ENCODE results near the gene SDHAF1.
A peak's percentile ranks its signal among the peaks of the same experiment; 100 is the strongest.
"Not testable (repeated sequence)": the region's sequence is repeated elsewhere in the genome, so short reads cannot be mapped to it uniquely, and the experiment has no call there.

The SDHAF1 gene
- 5.2 to 8.5 (median 7.4) reads per million in 4 donors for total RNA-seq

DNA sequence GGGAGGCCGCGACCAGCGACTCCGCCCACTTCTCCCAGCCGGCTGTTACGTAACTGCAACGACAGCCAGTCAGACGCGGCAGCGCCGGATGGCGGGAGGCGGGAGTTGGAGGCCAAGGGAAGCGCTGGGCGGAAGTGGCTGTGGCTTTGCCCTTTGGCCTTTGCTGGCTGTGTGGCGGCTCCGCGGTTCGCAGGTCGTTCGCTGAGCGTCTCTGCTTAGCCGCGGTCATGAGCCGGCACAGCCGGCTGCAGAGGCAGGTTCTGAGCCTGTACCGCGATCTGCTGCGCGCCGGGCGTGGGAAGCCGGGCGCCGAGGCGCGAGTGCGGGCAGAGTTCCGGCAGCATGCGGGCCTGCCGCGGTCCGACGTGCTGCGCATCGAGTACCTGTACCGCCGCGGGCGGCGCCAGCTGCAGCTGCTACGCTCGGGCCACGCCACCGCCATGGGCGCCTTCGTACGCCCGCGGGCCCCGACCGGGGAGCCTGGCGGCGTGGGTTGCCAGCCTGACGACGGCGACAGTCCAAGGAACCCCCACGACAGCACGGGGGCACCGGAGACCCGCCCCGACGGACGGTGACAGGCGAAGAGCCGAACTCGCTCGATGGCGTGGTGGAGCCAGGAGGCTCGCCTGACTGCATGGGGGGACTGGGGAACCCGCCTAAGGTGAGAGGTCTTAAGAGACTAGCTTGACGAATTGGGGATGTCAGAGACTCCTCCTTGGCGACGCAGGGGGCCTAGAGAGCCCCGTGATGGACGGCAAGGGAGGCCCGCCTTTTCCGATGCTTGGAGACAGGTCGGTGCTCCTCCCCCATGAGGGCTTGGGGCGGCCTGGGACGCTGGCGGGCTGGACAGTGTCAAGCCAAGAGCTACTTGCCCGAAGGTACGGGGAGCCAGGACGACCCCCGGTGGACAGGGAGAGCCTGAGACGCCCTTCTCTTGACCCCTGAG, at the start of gene SDHAF1:
SDHAF1 (plus strand) TSS at position 141 of the 946 bp plus-strand sequence; CDS start at position 228, 87 bp downstream.
- peak; percentile 81 to 95 (median 87) for DNase-seq

- no peak for DNase-seq
Observed at GRCh38 chr19:35946203-35946602, 48.8 kb upstream of the SDHAF1 start.

- DNase-seq, result no peak
Observed at GRCh38 chr19:35949131-35949530, 45.9 kb upstream of the SDHAF1 start.

DNA sequence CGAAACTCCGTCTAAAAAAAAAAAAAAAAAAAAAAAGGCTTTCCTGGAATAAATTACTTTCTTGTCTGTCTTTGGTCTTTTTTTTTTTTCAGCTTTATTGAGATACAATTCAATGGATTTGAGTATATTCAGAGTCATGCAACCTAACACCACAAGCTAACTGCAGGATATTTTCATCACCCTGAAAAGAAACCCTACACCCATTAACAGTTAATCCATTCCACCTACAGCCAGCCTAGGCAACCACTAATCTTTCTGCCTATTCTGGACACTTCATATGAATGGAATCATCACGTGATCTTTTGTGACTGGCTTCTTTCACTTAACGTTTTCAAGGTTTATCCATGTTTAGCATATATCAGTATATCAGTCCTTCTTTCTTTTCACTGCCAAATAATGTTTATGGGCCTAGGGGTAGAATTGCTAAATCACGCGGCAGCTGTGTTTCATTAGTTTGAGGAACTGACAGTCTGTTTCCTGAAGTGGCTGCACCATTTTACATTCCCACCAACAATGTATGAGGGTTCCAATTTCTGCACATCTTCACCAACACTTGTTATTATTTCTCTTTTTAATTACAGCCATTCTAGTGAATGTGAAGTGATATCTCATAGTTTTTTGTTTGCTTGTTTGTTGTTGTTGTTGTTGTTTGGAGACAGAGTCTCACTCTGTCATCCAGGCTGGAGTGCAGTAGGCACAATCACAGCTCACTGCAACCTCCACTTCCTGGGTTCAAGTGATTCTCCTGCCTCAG, 38.9 kb upstream of the SDHAF1 start:
- DNase-seq, result no peak

GRCh38 chr19:35957411-35957810, 37.6 kb upstream of the SDHAF1 start:
- DNase-seq, result not testable (repeated sequence)

GRCh38 chr19:35958660-35959039, 36.3 kb upstream of the SDHAF1 start:
- no peak for DNase-seq

- DNase-seq, result peak; percentile 69 to 84 (median 78)
Observed at GRCh38 chr19:35959040-35959967, 35.7 kb upstream of the SDHAF1 start.

DNA sequence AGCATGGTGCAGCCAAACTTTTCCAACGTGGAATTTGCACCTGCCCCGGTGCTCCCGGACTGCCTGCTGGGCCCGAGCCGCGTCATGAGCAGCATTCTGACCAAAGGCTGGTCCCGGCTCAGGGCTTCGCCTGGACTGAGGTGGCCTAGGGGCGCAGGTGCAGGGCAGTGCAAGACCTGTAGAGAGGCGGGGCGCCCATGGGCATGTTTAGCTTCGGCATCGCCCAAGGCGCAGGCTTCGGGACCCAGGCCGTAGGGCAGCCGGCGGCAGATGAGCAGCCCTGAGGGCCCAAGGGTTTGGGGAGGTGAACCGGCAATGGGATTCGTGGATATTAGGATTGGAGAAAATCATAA, 35.0 kb upstream of the SDHAF1 start:
- DNase-seq, result no peak

- DNase-seq, result no peak
Observed at GRCh38 chr19:35960432-35960972, 34.5 kb upstream of the SDHAF1 start.

DNA sequence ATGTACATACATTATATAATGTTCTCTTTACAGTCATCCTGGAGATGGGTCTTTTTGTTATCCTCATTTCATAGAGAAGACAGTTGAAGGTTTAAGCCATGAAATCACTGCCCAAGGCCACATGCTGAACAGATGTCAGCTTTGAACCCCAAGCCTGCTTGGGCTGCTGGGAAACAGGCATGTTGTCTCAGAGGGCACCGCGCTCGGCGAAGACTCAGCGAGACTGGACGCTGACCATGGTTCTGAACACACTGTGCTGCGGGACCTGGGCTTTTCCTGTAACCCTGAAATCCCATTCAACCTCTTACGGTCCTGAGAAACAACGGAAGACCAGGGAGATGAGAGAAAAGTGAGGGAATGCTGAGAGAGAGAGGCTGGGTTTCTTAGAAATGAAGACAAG, 31.5 kb upstream of the SDHAF1 start:
- DNase-seq, result peak in 2 of 5 donors; percentile 18 to 23

DNA sequence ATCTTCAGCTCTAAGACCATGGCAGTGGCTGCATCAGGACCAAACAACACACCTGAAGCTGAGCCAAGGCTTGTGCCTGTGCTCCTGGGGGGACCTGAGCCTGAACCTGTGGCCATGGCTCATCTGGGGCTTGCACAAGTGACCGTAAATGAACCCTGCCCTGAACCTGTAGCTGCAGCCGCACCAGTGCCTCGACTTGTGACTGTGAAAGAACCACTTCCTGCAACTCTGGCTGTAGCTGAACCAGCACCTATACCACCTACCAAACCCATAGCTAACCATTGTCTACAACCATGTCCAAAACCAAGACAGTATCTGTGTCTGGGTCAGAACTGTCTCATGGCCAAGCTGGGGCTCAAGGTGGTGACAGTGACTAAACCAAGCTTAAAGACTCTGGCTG, 28.2 kb upstream of the SDHAF1 start:
- DNase-seq, result no peak

DNA sequence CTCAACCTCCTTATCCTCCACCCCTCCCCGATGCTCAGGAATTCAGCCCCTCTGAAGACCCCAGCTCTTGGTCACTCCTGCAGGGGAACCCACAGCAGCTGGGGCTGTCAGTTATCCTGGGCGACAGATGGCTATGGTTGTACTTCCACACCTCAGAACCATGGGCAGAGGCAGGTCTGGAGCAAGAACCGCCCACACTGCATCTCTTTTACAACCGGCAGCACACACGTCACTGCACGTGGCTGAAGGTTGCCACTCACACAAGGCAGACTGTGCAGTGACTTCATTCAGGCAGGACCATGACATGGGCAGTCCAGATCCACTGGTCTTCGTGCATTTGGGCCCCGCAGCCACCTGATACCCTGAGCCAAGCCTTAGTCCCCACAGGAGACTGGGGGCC, 21.5 kb upstream of the SDHAF1 start:
- no peak for DNase-seq

GRCh38 chr19:35975608-35976214, 19.3 kb upstream of the SDHAF1 start:
- DNase-seq, result no peak

GRCh38 chr19:35977446-35978222, 17.4 kb upstream of the SDHAF1 start:
- peak in 1 of 5 donors; percentile 28 for DNase-seq

DNA sequence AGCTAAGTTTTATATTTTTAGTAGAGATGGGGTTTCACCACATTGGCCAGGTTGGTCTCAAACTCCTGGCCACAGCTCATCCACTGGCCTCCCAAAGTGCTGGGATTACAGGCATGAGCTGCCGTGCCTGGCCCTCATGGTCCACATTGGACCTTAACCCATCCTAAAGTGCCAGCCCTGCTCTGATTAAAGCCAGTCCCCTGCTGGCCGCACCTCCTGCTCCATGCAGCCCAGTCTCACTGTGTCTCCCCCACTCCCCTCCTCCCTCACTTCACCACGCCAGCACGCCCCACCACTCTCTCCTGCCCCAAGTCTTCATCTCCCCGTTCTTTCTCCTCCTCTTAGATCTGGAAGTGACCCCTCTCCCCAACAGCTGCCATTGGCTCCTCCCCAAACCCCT, 16.7 kb upstream of the SDHAF1 start:
- DNase-seq, result no peak

DNA sequence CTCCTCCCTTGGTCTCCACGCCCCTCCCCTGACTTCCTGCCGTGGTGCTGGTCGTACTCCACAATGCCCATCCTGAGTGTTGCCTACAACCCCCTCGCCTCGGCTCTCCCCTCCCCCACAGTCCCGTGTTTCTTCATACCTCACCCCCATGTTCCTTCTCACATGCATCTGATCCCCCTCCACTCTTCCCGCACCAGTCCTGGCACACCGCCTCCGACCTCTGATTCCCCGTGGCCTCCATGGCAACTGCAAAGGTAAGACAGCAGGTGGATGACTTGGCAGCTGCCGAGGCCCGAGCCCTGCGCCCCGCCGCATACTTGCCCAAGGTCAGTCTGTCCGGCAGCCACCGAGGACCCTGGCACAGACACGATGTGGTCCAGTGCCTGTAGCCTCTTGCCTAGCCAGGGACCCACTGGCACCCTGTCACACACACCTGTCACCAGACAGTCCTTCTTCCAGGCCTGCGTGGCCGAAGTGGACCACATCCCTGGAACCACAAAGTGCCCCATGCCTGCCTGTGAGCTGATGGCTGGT, 16.1 kb upstream of the SDHAF1 start:
- no peak for DNase-seq

DNA sequence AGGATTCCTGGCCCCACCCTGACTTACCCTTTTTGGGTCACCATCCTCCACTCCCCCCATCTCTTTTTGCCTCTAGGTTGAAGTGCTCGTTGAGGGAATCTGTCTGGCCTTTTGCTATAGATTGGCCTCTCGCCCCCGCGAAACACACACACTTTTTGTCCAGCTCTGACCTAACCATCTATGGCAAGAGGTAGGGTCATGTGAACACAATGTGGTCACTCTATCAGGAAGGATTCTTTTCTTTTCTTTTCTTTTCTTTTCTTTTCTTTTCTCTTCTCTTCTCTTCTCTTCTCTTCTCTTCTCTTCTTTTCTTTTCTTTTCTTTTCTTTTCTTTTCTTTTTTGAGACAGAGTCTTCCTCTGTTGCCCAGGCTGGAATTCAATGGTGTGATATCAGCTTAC, 14.0 kb upstream of the SDHAF1 start:
- DNase-seq, result not testable (repeated sequence)

GRCh38 chr19:35983177-35983576, 11.8 kb upstream of the SDHAF1 start:
- DNase-seq, result no peak

DNA sequence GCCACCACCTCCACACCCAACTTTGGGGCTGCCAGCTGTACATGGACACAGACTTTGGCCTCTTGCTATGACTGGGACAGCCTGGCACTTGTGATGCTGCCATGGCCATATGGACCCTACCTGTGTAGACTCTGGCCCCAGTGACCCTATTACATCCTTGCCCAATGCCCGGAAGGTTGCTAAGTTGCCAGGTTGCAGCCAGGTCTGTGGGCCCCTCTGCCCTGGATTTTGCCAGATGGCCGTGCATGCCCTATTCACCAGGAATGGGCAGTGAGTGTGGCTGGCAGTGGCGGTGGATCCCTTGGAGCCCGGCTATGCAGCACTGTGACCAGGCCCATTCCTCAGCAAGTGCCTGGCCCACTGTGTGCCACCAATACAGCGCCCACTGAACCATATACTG, 8.9 kb upstream of the SDHAF1 start:
- no peak for DNase-seq

GRCh38 chr19:35986664-35987570, 8.1 kb upstream of the SDHAF1 start:
- no peak for DNase-seq
